Stimulated activated CD4-positive, alpha-beta T cell treated with anti-CD3 and anti-CD28 coated beads, Interleukin-2, amount 100 ng/mL, for 24 hours (primary cell): Measurements from ENCODE around the gene PLD3.
"Not testable (repeated sequence)": the region's sequence is repeated elsewhere in the genome, so short reads cannot be mapped to it uniquely, and the experiment has no call there.

Experiments used
- DNase-seq, 2 donors: peaks; one replicate each; pipeline ENCODE4 v3.0.0-alpha.2; 2020

Gene PLD3

GRCh38 chr19:40348125-40348913 lies at the start of gene PLD3, which contains the start of gene C19orf47:
TSS of gene PLD3 (plus strand) at chr19:40348695. CDS start at chr19:40366484, 17,789 bp downstream.
TSS of gene C19orf47 (minus strand) at chr19:40348397. CDS start at chr19:40341857, 6,540 bp downstream.
- peak; percentile 98 for DNase-seq

- DNase-seq = no peak
Measured at GRCh38 chr19:40300668-40301067, 47.8 kb upstream of the PLD3 start.

GRCh38 chr19:40302224-40303011 lies 46.1 kb upstream of the PLD3 start:
- no peak for DNase-seq

- DNase-seq = no peak
Measured at GRCh38 chr19:40303765-40304164, 44.7 kb upstream of the PLD3 start.

GRCh38 chr19:40304306-40304705 lies 44.2 kb upstream of the PLD3 start:
- no peak for DNase-seq

- DNase-seq = peak; percentile 78 to 79
Measured at GRCh38 chr19:40305403-40305802, 43.1 kb upstream of the PLD3 start.

GRCh38 chr19:40309666-40310065 lies 38.8 kb upstream of the PLD3 start:
- no peak for DNase-seq

GRCh38 chr19:40312533-40312932 lies 36.0 kb upstream of the PLD3 start:
- DNase-seq = no peak

- DNase-seq = no peak
Measured at GRCh38 chr19:40313229-40313983, 35.1 kb upstream of the PLD3 start.

- no peak for DNase-seq
Measured at GRCh38 chr19:40314656-40315055, 33.8 kb upstream of the PLD3 start.

- DNase-seq = no peak
Measured at GRCh38 chr19:40315812-40316470, 32.6 kb upstream of the PLD3 start.

- DNase-seq = no peak
Measured at GRCh38 chr19:40317338-40317737, 31.2 kb upstream of the PLD3 start.

- no peak for DNase-seq
Measured at GRCh38 chr19:40320558-40320935, 27.9 kb upstream of the PLD3 start.

- DNase-seq = no peak
Measured at GRCh38 chr19:40321076-40321475, 27.4 kb upstream of the PLD3 start.

- DNase-seq = no peak
Measured at GRCh38 chr19:40321566-40322270, 26.8 kb upstream of the PLD3 start.

- DNase-seq = no peak
Measured at GRCh38 chr19:40322271-40322610, 26.3 kb upstream of the PLD3 start.

GRCh38 chr19:40322951-40323615 lies 25.4 kb upstream of the PLD3 start:
- no peak for DNase-seq

- DNase-seq = no peak
Measured at GRCh38 chr19:40323705-40324104, 24.8 kb upstream of the PLD3 start.

- DNase-seq = no peak
Measured at GRCh38 chr19:40326201-40326600, 22.3 kb upstream of the PLD3 start.

GRCh38 chr19:40331052-40331451 lies 17.4 kb upstream of the PLD3 start:
- DNase-seq = no peak

GRCh38 chr19:40332669-40333068 lies 15.8 kb upstream of the PLD3 start:
- no peak for DNase-seq

- DNase-seq = not testable (repeated sequence)
Measured at GRCh38 chr19:40333083-40333482, 15.4 kb upstream of the PLD3 start.
